ENCODE measurements around the gene AGAP2.
"Not testable (repeated sequence)": the region's sequence is repeated elsewhere in the genome, so short reads cannot be mapped to it uniquely, and the experiment has no call there.

AGAP2 gene

DNA sequence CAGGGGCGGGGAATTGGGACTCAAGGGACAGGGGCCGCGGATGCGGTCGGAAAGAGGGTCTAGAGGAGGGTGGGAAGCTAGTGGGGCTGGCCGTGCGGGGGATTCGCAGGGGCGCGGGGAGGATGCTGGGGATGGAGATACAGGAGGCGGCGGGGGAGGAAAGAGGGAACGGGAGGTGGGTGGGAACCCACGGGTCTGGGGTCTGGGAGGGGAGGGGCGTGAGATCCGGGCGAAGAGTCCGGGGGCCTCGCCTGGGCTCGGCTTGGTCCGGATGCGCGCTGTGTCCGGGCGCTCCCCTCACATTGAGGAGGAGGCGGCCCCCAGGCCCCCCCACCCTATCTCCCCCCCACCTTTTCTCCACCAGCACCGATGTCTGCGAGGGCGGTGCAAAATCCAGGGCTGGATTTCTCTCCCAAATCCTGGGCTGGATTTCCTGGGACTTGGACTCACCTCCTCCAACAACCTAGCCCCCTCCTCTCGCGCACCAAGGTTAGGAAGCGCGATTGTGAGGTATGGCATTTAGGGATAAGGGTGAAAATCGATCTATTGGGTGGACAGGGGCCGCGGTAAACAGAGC lies at the start of gene AGAP2:
Gene AGAP2 (minus strand): TSS at position 82 of the 577 bp plus-strand sequence. CDS start 496 bp downstream, outside the sequence.
- DNase-seq (ENCODE audit: low read depth), result no peak

GRCh38 chr12:57783861-57784260 lies 45.3 kb upstream of the AGAP2 start:
- no peak for DNase-seq (ENCODE audit: low read depth)

- DNase-seq (ENCODE audit: low read depth), result no peak
These were observed 44.9 kb upstream of the AGAP2 start for GRCh38 chr12:57783466-57783801.

- peak; percentile 93 for DNase-seq (ENCODE audit: low read depth)
These were observed 44.3 kb upstream of the AGAP2 start, which contains the start of gene TSFM for GRCh38 chr12:57782608-57783465. Gene TSFM (plus strand): TSS chr12:57782787. CDS start chr12:57782802, 15 bp downstream.

GRCh38 chr12:57782243-57782607 lies 43.7 kb upstream of the AGAP2 start:
- no peak for DNase-seq (ENCODE audit: low read depth)

DNA sequence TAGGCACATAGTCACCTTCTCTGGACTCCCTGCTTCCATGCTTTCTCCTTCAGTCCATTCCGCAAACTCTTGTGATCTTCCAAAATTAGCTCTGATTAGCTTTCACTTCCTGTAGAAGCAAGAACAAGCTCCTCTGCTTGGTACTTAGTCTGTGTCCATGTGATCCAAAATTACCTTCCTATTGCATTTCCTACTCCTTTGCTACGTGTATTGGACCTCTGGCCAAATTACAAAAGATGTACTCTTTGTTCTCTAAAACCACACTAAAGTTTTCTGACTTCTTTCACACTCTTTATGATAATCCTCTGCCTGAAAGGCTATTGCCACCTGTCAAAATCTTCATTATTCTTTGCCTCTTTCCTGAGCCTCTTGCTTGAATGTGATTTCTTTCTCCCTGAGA lies 43.3 kb upstream of the AGAP2 start:
- no peak for DNase-seq (ENCODE audit: low read depth)

DNA sequence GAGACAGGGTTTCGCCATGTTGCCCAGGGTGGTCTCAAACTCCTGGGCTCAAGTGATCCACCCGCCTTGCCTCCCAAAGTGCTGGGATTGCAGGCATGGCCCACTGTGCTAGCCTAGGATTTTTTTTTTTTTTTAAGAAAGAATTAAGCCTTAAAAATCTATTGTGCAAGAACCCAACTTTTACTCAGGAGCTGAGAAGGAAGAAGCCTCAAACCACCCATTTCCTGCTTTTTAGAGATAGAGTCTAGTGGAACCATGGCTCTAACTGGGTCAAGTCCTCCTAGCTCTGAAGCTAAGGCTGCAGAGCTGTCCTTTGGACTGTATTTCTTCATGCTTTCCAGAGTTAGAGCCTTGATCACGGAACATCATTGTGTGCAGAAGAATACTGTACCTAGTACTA lies 42.7 kb upstream of the AGAP2 start:
- DNase-seq (ENCODE audit: low read depth), result no peak

DNA sequence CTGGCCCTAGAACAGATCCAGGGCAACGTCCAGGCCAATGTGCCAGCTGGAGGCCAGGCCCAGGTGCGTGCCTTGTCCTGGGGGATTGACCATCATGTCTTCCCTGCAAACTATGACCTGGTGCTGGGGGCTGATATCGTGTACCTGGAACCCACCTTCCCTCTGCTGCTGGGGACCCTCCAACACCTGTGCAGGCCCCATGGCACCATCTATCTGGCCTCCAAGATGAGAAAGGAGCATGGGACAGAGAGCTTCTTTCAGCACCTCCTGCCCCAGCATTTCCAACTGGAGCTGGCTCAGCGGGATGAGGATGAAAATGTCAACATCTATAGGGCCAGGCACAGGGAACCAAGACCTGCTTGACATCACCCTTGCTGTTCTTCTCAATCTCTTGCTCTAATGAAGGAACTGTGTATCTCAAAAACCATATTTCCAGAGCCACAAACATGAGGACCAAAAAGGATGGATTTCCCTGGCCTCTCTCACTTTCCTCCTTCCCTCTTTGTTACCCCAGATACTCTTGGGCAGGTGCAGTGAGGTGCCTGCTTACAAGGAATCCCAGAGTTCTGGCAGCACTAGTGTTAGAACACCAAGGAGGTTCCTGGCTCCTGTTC lies 41.8 kb upstream of the AGAP2 start:
- no peak for DNase-seq (ENCODE audit: low read depth)

DNA sequence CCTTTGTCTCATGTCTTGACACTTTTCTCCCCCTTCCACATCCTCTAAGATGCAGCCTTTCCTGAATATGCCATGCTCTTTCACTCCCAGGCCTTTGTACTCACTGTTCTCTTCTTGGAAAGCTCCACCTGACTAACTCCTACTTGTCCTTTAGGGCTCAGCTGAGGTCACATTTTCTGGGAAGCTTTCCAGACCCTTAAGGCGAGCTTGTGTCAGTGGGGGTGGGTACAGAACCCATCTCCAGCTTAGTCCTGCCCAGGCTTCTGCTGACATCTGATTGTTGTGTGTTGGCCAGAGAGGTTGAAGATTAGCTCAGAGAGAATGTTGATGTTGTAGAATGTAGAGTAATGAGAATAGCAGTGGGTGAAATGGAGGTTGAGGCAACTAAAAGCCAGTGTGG lies 41.2 kb upstream of the AGAP2 start:
- no peak for DNase-seq (ENCODE audit: low read depth)

DNA sequence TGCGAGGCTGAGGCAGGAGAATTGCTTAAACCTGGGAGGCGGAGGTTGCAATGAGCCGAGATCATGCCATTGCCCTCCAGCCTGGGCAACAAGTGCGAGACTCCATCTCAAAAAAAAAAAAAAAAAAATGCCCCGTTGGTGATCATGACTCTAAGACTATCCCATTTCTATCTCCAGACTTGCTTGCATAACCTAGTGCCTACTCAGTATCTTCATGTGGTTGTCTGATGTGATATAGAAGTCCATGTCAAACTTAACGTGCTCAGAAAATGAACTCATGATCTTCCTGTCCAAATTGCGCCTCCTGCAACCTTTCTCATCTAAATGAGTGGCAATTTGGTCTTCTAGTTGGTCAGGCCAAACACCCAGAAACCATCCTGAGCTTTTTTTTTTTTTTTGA lies 39.4 kb upstream of the AGAP2 start:
- DNase-seq (ENCODE audit: low read depth), result no peak

GRCh38 chr12:57777367-57777766 lies 38.8 kb upstream of the AGAP2 start:
- DNase-seq (ENCODE audit: low read depth), result no peak

DNA sequence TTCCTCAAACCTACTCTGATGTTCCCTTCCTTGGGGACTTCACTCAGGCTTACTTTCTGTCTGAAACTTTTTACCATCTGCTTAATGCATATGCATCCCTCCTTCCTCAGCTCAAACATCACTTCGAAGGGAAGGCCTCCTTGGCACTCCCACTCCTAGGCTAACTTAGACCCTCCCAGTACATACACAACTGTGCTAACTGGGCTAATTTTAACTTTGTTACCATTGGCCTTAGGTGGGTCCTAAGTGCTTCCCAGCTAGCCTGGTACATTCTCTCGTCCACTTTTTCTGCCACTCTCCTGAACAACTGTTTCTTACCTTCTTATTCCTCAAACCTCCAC lies 37.7 kb upstream of the AGAP2 start:
- no peak for DNase-seq (ENCODE audit: low read depth)

DNA sequence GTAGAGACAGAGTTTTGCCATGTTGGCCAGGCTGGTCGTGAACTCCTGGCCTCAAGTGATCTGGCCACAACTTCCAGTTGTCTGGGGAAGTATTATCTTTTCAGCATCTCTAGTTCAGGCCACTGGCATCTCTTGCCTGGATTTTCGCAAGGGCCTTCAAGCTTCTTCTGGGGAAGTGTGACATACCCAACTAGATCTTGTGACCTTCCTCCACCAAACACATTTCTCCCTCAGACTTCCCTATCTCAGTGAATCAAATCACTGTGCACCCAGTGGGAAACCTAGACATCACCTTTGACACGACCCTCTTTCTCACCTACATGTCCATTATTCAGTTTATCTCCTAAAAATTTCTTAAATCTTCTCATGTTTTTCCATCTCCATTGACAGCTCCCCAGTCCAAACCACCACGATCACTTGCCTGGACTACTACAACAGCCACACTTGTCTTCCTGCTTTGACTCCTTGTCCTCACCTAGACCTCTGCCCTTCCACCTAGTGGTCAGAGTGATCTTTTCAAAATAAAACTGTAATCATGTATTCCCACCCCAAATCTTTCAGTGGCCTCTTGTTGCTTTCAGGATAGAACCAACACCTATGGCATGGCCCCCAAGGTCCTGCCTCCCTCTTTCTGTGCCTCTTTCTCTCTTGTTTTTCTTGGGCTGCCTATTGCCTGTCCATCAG lies 37.2 kb upstream of the AGAP2 start:
- DNase-seq (ENCODE audit: low read depth), result no peak

GRCh38 chr12:57775044-57775443 lies 36.5 kb upstream of the AGAP2 start:
- no peak for DNase-seq (ENCODE audit: low read depth)

GRCh38 chr12:57774634-57775033 lies 36.1 kb upstream of the AGAP2 start:
- not testable (repeated sequence) for DNase-seq (ENCODE audit: low read depth)

GRCh38 chr12:57772429-57773322 lies 34.1 kb upstream of the AGAP2 start, which contains the start of gene EEF1AKMT3:
Gene EEF1AKMT3 (plus strand): TSS chr12:57772614. CDS start chr12:57772725, 111 bp downstream.
- no peak for DNase-seq (ENCODE audit: low read depth)

GRCh38 chr12:57771873-57772428 lies 33.4 kb upstream of the AGAP2 start, which contains the start of gene METTL1:
Gene METTL1 (minus strand): TSS chr12:57772105. CDS start chr12:57772083, 22 bp downstream.
- peak; percentile 91 for DNase-seq (ENCODE audit: low read depth)

GRCh38 chr12:57771236-57771872 lies 32.8 kb upstream of the AGAP2 start:
- peak; percentile 90 for DNase-seq (ENCODE audit: low read depth)

GRCh38 chr12:57770734-57771133 lies 32.2 kb upstream of the AGAP2 start:
- no peak for DNase-seq (ENCODE audit: low read depth)

DNA sequence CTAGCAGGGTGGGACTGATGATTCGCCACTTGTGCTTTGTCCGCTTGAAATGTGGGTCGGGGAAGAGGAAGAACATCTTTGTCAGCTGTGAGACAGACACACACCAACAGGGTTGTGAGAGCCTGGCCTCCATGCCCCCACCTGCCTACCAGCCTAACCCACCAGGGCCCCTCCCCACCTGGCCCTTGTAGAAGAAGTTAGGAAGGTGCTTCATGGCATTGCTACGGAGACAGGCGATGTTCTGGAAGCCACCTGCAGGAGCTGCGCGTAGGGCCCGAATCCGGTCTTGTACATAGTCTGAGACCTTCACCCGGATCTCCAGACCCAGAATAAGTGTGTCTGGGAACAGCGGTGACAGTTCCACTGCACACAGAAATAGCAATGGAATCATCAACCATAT lies 31.1 kb upstream of the AGAP2 start:
- DNase-seq (ENCODE audit: low read depth), result no peak

DNA sequence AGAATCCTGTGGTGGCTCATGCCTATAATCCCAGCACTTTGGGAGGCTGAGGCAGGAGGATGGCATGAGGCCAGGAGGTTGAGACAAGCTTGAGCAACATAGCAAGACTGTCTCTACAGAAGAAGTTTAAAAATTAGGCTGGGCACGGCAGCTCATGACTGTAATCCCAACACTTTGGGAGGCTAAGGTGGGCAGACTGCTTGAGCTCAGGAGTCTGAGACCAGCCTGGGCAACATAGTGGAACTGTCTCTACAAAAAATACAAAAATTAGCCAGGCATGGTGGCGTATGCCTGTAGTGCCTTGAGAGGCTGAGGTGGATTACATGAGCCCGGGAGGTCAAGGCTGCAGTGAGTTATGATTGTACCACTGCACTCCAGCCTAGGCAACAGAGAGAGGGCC lies 29.3 kb upstream of the AGAP2 start:
- no peak for DNase-seq (ENCODE audit: low read depth)

Measured in stimulated activated CD4-positive, alpha-beta T cell treated with anti-CD3 and anti-CD28 coated beads, Interleukin-2, amount 100 ng/mL, for 4 hours (primary cell).